Measurements from ENCODE around the gene AGXT2. TPM values are rescaled to one million over a fixed set of nuclear protein-coding genes. Genes with fewer than 3 reads are reported as not detected.

AGXT2 gene
- total RNA-seq, 5 donors from 2014 or later (not counting 1 experiment from before 2014, with no cell fraction given), result not detected

DNA sequence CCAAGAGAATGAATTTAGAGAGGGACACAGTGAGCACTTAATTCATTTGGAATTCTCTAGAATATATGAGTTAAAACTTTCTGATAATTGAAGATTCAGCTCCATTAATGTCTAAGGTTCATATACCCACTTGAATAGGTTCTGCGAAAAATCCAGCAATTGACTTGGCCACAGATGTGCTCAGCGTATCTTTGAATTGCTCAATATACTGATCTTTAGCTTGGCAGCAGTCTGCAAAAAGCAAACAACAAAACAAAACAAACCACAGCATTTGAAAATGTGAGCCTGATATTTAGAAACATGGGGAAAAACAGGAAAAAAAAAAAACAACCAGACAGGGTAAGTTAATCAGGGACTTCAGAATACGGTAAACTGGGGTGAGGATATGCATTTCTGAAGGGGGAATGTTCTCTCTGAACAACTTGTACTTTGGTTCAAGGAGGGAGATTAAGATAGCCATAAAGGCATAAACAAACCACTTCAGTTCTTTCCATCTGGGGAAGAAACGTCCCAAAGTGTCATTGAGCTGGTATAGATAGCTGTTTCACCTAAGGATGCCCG is 21.4 kb downstream of the AGXT2 start:
- no peak for ATAC-seq (replicated peaks in 1 of 4)
- Mint-ChIP-seq H3K4me1 (no peaks in the 10 kb centered on the region), H3K9me3 (no peaks in the 10 kb centered on the region), H3K27ac (no peak overlapping the region), H3K36me3 (no peaks in the 10 kb centered on the region), H3K27me3 (peaks cover 14 to 28% of the 10 kb centered on the region in 2 donors), H3K4me3 (no peak overlapping the region)
- H3K4me3 ChIP-seq (ENCODE audit: control insufficient read depth in 1 of 2, extremely low read depth in 1 of 2, low read length in 1 of 2), result no peak overlapping the region
- ChIA-PET POLR2A (interaction anchor here in 1 of 2 donors (0.5 kb wide), 1 partner anchor 581 kb away, joined by 8 read pairs; no protein-coding TSS in a partner anchor), CTCF (no interaction called here)
- DNase-seq, result no peak
- H3K4me1 ChIP-seq (ENCODE audit: control insufficient read depth in 1 of 2, extremely low read depth in 1 of 2, insufficient read depth in 2 of 2, low read length in 2 of 2), result no peaks in the 10 kb centered on the region
- peaks cover 0 to 3% of the 10 kb centered on the region in 2 experiments for H3K27me3 ChIP-seq (replicated peaks in 1 of 2; ENCODE audit: control insufficient read depth in 2 of 2, extremely low read depth in 1 of 2, insufficient read depth in 2 of 2, low read length in 1 of 2)
- H3K27ac ChIP-seq (ENCODE audit: low read length), result no peak overlapping the region
- H3K36me3 ChIP-seq (ENCODE audit: control insufficient read depth in 2 of 2, extremely low read depth in 1 of 2, insufficient read depth in 1 of 2, low read length in 1 of 2), result no peaks in the 10 kb centered on the region
- WGBS (ENCODE audit: insufficient coverage), result no CpG with 5 or more reads among the region's 5 CpGs
- no peaks in the 10 kb centered on the region for H3K9me3 ChIP-seq

DNA sequence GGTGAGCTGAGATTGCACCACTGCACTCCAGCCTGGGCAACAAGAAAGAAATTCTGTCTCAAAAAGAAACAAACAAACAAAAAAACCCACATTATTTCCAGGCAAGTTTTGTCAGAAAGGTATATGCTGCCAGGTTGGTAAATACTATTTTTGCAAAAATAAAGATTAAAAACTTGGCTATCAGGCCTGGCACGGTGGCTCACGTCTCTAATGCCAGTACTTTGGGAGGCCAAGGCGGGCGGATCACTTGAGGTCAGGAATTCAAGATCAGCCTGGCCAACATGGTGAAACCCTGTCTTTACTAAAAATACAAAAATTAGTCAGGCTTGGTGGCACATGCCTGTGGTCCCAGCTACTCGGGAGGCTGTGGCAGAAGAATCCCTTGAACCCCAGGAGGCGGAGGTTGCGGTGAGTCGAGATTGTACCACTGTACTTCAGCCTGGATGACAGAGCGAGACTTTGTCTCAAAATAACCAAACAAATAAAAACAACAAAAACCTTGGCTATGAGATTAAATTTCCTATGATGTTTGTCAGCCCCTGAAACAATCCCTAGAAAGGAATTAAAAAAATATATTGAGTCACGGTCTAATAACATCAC is 22.7 kb downstream of the AGXT2 start:
- Histone ChIP-seq H3K4me3 (ENCODE audit: control insufficient read depth in 1 of 2, extremely low read depth in 1 of 2, low read length in 1 of 2) (no peak overlapping the region), H3K27me3 (replicated peaks in 1 of 2; ENCODE audit: control insufficient read depth in 2 of 2, extremely low read depth in 1 of 2, insufficient read depth in 2 of 2, low read length in 1 of 2) (peaks cover 0 to 3% of the 10 kb centered on the region in 2 experiments), H3K36me3 (ENCODE audit: control insufficient read depth in 2 of 2, extremely low read depth in 1 of 2, insufficient read depth in 1 of 2, low read length in 1 of 2) (no peaks in the 10 kb centered on the region), H3K27ac (ENCODE audit: low read length) (no peak overlapping the region), H3K4me1 (ENCODE audit: control insufficient read depth in 1 of 2, extremely low read depth in 1 of 2, insufficient read depth in 2 of 2, low read length in 2 of 2) (no peaks in the 10 kb centered on the region), H3K9me3 (no peaks in the 10 kb centered on the region)
- Mint-ChIP-seq H3K36me3 (no peaks in the 10 kb centered on the region), H3K27me3 (peaks cover 14 to 24% of the 10 kb centered on the region in 2 donors), H3K9me3 (no peaks in the 10 kb centered on the region), H3K4me1 (no peaks in the 10 kb centered on the region), H3K4me3 (no peak overlapping the region), H3K27ac (no peak overlapping the region)
- ATAC-seq (replicated peaks in 1 of 4) (no peak), DNase-seq (no peak)
- WGBS (ENCODE audit: insufficient coverage), result 90% methylated on average over 5 of the region's 10 CpGs
- ChIA-PET CTCF (no interaction called here), POLR2A (no interaction called here)

DNA sequence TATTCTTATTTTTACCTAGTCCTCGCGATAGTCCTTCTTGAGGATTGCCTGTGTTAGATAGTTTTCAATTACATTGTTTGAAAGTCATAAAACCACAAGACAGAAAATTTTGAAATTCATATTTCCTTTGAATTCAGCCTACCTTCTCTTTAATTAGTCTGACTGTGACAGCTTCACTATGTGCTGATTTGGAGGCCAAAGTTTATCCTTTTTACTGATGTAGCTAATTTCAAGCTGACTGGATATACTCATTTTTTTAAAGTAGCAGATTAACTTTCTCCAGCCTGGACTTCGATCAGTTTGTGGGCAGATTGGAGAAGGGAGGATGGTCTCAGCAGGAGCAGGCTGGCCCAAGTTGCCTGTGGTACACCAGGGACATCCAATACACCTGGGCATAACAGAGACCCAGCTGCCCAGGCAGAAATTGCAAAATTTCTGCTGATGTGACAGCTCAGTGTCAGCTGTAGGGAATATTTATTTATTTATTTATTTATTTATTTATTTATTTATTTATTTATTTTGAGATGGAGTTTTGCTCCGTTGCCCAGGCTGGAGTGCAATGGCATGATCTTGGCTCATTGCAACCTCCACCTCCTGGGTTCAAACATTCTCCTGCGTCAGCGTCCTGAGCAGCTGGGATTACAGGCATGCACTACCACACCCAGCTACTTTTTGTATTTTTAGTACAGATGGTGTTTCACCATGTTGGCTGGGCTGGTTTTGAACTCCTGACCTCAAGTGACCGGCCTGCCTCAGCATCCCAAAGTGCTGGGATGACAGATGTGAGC is 24.2 kb downstream of the AGXT2 start:
- H3K36me3 Mint-ChIP-seq, result no peaks in the 10 kb centered on the region
- no peaks in the 10 kb centered on the region for H3K9me3 Mint-ChIP-seq
- no CpG with 5 or more reads among the region's 7 CpGs for WGBS (ENCODE audit: insufficient coverage)
- H3K4me3 Mint-ChIP-seq, result no peak overlapping the region
- Histone ChIP-seq H3K36me3 (ENCODE audit: control insufficient read depth in 2 of 2, extremely low read depth in 1 of 2, insufficient read depth in 1 of 2, low read length in 1 of 2) (no peaks in the 10 kb centered on the region), H3K9me3 (no peaks in the 10 kb centered on the region), H3K4me3 (ENCODE audit: control insufficient read depth in 1 of 2, extremely low read depth in 1 of 2, low read length in 1 of 2) (no peak overlapping the region), H3K27ac (ENCODE audit: low read length) (no peak overlapping the region), H3K4me1 (ENCODE audit: control insufficient read depth in 1 of 2, extremely low read depth in 1 of 2, insufficient read depth in 2 of 2, low read length in 2 of 2) (no peaks in the 10 kb centered on the region), H3K27me3 (replicated peaks in 1 of 2; ENCODE audit: control insufficient read depth in 2 of 2, extremely low read depth in 1 of 2, insufficient read depth in 2 of 2, low read length in 1 of 2) (peaks cover 0 to 3% of the 10 kb centered on the region in 2 experiments)
- DNase-seq (no peak), ATAC-seq (replicated peaks in 1 of 4) (no peak)
- ChIA-PET CTCF (no interaction called here), POLR2A (no interaction called here)
- no peak overlapping the region for H3K27ac Mint-ChIP-seq
- peaks cover 4 to 13% of the 10 kb centered on the region in 2 donors for H3K27me3 Mint-ChIP-seq
- no peaks in the 10 kb centered on the region for H3K4me1 Mint-ChIP-seq

DNA sequence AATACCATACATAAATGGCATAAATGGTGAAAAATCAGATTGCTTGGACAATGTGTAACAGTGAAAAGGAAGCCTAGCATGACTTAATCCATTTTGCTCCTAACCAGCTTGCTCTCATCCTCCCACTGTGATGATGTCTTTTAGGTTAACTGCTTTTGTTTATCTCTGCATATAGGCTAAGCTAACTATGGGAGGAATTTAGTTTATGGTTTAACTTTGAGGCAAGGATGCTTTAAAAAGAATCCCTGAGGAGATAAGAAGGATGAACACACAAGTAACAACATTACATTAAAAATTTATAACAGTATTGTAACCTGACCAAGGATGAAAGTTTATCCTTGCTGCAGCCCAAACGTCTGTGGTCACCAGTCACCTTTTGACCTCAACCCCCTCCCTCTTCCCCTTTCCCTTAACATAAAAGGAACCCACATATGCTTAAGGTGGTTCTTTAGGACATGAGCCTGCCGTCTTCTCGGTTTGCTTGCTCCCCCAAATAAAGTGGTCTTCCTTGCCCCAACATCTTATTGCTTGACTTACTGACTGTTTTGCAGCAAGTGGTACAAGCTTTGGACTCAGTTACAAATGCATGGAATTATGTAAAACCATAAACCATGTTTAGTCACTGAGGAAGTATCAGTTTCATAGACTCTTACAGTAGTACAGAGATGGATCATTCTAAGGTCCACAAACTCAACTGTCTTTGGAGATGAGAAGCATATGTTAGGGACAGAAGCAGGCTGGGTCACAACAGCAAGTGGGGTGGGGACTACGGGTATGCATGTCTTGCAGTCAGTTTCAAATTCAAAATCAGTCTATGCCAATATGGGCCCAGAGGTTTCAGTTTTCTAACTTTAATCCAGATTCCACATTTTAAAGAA is 31.3 kb downstream of the AGXT2 start:
- ChIA-PET CTCF (interaction anchor here in 1 of 2 donors (0.7 kb wide), 1 partner anchor 1031 kb away, joined by 5 read pairs; no protein-coding TSS in a partner anchor), POLR2A (no interaction called here)
- Mint-ChIP-seq H3K4me3 (no peak overlapping the region), H3K27ac (no peak overlapping the region), H3K9me3 (peaks cover 0 to 9% (median 2%) of the 10 kb centered on the region in 3 donors), H3K36me3 (no peaks in the 10 kb centered on the region), H3K27me3 (peaks cover 8 to 18% of the 10 kb centered on the region in 2 donors), H3K4me1 (no peaks in the 10 kb centered on the region)
- no peaks in the 10 kb centered on the region for H3K9me3 ChIP-seq
- DNase-seq (no peak), ATAC-seq (replicated peaks in 1 of 4) (no peak)
- H3K27me3 ChIP-seq (replicated peaks in 1 of 2; ENCODE audit: control insufficient read depth in 2 of 2, extremely low read depth in 1 of 2, insufficient read depth in 2 of 2, low read length in 1 of 2), result no peaks in the 10 kb centered on the region
- no peaks in the 10 kb centered on the region for H3K4me1 ChIP-seq (ENCODE audit: control insufficient read depth in 1 of 2, extremely low read depth in 1 of 2, insufficient read depth in 2 of 2, low read length in 2 of 2)
- H3K36me3 ChIP-seq (ENCODE audit: control insufficient read depth in 2 of 2, extremely low read depth in 1 of 2, insufficient read depth in 1 of 2, low read length in 1 of 2), result no peaks in the 10 kb centered on the region
- WGBS (ENCODE audit: insufficient coverage), result 0% methylated on average over 1 of the region's 4 CpGs
- H3K27ac ChIP-seq (ENCODE audit: low read length), result no peak overlapping the region
- H3K4me3 ChIP-seq (ENCODE audit: control insufficient read depth in 1 of 2, extremely low read depth in 1 of 2, low read length in 1 of 2), result no peak overlapping the region

DNA sequence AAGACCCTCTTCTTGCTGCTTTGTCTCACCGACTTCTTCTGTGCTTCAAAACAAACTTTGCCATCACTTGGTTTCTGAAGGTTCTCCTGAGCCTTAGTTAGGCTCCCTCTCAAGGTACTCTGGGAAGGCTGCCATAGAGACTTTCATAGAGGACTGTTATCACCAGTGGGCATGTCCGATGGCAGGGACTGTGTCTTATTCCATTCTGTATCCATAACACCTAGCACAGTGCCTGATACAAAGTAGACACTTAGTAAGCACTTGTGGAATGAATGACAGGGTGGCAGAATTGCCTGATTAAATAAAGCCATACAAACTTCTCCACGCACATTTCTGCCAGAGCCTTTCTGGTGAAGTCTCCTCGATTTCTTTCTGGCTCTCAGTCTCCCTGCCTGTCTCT is 32.7 kb downstream of the AGXT2 start:
- Histone ChIP-seq H3K9me3 (no peaks in the 10 kb centered on the region), H3K27me3 (replicated peaks in 1 of 2; ENCODE audit: control insufficient read depth in 2 of 2, extremely low read depth in 1 of 2, insufficient read depth in 2 of 2, low read length in 1 of 2) (peaks cover 0 to 2% of the 10 kb centered on the region in 2 experiments), H3K4me3 (ENCODE audit: control insufficient read depth in 1 of 2, extremely low read depth in 1 of 2, low read length in 1 of 2) (no peak overlapping the region), H3K27ac (ENCODE audit: low read length) (no peak overlapping the region), H3K4me1 (ENCODE audit: control insufficient read depth in 1 of 2, extremely low read depth in 1 of 2, insufficient read depth in 2 of 2, low read length in 2 of 2) (no peaks in the 10 kb centered on the region), H3K36me3 (ENCODE audit: control insufficient read depth in 2 of 2, extremely low read depth in 1 of 2, insufficient read depth in 1 of 2, low read length in 1 of 2) (no peaks in the 10 kb centered on the region)
- ChIA-PET CTCF (no interaction called here), POLR2A (interaction anchor here in 1 of 2 donors (0.7 kb wide), 1 partner anchor 1208 kb away, joined by 12 read pairs; no protein-coding TSS in a partner anchor)
- Mint-ChIP-seq H3K4me1 (no peaks in the 10 kb centered on the region), H3K36me3 (no peaks in the 10 kb centered on the region), H3K4me3 (no peak overlapping the region), H3K27ac (no peak overlapping the region), H3K27me3 (peaks cover 11 to 18% of the 10 kb centered on the region in 2 donors), H3K9me3 (peaks cover 0 to 9% (median 2%) of the 10 kb centered on the region in 3 donors)
- DNase-seq, result no peak
- ATAC-seq (replicated peaks in 1 of 4), result no peak
- 80% methylated on average over 1 of the region's 4 CpGs for WGBS (ENCODE audit: insufficient coverage)

DNA sequence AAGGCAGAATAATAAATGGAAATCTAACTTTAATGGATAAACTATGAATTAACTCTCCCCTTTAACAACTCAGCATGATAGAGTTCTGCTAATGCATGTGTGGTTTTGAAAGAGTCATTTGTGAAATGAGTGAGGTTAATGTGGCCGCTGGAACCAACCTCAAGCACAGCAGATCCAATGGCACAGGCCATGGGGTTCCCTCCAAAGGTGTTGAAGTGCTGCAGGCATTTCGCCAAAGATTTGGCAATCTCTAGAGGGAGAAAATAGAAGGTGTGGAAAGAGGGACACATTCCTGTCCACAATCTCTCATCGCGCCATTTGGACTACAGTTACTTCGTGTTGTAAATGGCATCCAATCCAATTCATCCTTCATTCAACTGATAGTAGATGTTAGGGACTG is 35.0 kb downstream of the AGXT2 start:
- Mint-ChIP-seq H3K27ac (no peak overlapping the region), H3K9me3 (peaks cover 0 to 4% (median 2%) of the 10 kb centered on the region in 3 donors), H3K4me1 (no peaks in the 10 kb centered on the region), H3K4me3 (no peak overlapping the region), H3K27me3 (peaks cover 19 to 30% of the 10 kb centered on the region in 2 donors), H3K36me3 (no peaks in the 10 kb centered on the region)
- Histone ChIP-seq H3K27ac (ENCODE audit: low read length) (no peak overlapping the region), H3K4me1 (ENCODE audit: control insufficient read depth in 1 of 2, extremely low read depth in 1 of 2, insufficient read depth in 2 of 2, low read length in 2 of 2) (no peaks in the 10 kb centered on the region), H3K4me3 (ENCODE audit: control insufficient read depth in 1 of 2, extremely low read depth in 1 of 2, low read length in 1 of 2) (no peak overlapping the region), H3K36me3 (ENCODE audit: control insufficient read depth in 2 of 2, extremely low read depth in 1 of 2, insufficient read depth in 1 of 2, low read length in 1 of 2) (no peaks in the 10 kb centered on the region), H3K27me3 (replicated peaks in 1 of 2; ENCODE audit: control insufficient read depth in 2 of 2, extremely low read depth in 1 of 2, insufficient read depth in 2 of 2, low read length in 1 of 2) (peaks cover 0 to 5% of the 10 kb centered on the region in 2 experiments), H3K9me3 (no peaks in the 10 kb centered on the region)
- ChIA-PET CTCF (no interaction called here), POLR2A (no interaction called here)
- ATAC-seq (replicated peaks in 1 of 4) (no peak), DNase-seq (no peak)
- WGBS (ENCODE audit: insufficient coverage), result no CpG with 5 or more reads among the region's 5 CpGs

Data from T-cell (primary cell).